Medulla oblongata (tissue), 1 donor: ENCODE results near the gene FAM149A.

ENCODE experiments used
- DNase-seq: peaks from one replicate; pipeline ENCODE4 v3.0.0-alpha.2; 2015; ENCODE audit errors: extremely low spot score

Gene FAM149A

DNA sequence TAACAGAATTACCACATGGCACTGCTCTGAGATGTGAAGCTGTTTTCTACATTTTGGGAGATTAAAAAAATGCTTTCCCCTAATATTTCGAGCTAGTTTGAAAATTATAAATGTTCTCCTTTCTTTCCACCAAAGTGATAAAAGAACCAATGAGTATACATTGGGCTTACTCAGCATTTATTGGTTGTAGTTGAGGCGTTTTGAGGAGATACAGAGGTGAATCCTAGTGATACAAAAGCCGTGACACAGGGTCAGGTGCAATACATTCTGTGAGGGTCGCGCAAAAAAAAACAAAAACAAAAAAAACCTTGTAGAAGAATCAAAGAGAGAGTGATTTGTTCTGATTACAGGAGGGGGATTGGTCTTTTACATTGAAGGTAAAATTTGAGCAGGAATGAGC, 54.5 kb downstream of the FAM149A start:
- no peak for DNase-seq

DNA sequence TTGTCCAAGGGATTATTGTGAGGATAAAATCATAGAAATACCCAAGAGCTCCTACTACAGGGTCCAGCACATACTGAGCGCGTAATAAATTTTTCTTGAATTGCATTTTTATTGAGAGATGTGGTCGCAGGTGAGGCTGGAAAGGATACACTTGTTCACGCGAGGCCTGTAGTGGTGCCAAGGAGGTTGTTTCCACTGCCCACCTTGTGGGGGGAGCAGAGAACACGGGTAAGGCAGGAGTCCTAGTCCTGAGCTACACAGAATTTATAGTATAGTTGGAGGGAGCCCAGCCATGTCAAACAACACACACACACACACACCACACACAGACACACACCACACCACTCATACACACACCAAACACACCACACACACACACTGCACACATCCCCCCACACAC, 55.1 kb downstream of the FAM149A start:
- no peak for DNase-seq

DNA sequence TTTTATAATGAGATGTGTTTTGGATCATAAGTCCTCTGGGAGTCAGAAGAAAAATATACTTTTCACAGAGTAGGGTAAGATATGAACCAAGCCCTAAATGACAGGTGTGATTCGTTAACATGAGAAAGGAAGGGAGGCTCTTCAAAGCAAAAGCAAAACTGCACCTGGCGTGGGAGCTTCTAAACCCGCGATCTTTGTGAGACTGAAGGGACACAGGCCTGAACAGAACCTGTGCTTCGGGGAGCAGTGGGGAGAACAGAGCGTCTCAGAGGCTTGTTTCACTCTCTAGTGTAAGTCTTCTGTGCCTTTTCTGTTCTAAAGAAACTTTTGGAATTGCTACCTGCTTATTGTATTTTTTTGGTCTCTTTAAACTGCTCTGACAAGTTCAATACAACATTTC, 56.6 kb downstream of the FAM149A start:
- DNase-seq: no peak

DNA sequence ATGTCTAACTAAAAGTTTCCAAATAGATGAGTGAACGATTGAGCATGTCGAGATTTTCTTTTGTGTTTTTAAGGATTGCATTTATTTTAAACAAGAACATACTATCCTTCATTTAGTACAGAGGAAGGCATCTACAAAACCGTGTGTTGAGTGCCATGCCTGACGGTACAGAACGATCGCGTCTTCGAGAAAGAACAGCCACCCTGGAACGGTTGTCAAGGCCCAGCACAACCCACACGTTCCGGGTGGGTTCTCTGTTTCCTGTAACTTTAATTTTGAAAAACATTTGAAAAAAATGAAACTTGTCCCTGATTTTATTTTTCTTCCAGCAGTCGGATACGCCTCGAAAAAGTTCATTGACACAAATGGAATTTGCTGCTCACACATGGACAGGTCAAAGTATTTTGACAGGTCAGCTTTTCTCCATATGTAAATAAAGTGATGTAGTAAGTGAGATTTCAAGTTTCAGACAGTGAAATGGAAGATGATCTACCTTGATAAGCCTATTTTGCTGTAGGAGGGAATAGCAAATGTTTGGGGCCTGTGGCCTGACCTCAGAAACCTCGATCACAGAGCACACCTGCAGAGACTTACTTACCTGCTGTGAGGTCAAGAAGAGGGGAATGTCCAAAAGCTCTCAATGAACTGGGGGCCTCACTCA, 62.5 kb downstream of the FAM149A start:
- no peak for DNase-seq

DNA sequence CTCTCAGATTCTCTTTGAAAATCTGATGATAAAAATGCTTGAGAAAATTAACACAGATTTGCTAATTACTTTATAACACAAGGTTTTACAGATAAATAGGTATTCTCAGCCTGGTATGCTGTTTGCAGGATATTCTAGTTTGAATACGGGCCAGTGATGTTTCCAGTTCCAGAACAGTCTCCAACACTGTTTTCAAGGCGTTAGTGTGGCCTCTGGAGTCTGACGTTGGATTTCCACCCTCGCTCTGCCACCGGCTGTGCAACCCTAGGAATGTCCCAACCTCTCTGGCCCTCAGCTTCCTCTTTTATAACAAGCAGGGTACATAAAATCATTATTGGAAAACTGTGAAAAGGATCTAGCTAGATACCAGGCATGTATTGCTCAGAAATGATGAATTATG, 63.1 kb downstream of the FAM149A start:
- DNase-seq: no peak

DNA sequence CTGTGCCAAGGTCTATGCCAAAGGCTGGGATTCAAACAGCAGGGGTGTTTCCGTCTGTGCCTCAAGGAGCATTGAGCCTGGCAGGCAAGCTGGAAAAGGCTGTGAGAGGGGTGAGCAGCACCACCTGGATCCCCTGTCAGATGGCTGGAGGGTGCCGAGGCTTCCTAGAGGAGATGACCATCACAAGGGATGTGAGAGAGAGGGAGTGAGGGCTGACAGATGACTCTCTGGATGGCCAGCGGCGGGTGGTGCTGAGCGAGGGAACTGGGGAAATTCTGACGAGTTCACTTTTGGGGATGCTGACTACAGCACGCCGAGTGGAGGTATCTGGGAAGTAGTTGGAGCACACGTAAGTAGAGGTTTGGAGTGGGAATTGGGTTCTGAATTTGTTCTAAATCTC, 64.2 kb downstream of the FAM149A start:
- DNase-seq: no peak

DNA sequence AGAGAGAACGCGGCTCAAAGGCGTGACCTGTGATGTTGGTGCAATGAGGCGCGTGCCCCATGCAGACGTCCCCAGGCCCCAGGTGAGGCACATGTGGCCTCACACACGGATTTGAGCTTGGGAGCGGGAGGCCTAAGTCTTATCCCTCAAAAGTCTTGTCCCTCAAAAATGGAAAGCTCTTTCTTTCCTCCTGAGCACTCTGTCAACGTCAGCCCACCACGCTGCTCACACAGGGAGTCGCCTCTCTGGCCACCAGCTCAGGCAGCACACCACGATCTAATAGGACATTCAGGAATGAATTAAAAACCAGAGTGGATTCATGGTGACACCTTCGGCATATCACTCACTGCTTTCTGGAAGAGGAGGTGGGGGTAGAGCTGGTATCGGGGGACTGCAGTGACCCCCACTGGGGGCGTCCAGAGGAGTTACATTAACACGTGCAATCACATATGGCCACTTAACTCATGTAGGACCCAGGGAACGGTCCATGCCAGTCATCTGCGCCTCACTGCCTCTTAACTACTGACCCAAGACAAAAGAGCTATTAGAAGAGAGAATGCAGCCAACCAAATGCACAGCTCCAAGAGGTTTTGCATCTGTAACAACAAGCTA, 64.9 kb downstream of the FAM149A start:
- no peak for DNase-seq

DNA sequence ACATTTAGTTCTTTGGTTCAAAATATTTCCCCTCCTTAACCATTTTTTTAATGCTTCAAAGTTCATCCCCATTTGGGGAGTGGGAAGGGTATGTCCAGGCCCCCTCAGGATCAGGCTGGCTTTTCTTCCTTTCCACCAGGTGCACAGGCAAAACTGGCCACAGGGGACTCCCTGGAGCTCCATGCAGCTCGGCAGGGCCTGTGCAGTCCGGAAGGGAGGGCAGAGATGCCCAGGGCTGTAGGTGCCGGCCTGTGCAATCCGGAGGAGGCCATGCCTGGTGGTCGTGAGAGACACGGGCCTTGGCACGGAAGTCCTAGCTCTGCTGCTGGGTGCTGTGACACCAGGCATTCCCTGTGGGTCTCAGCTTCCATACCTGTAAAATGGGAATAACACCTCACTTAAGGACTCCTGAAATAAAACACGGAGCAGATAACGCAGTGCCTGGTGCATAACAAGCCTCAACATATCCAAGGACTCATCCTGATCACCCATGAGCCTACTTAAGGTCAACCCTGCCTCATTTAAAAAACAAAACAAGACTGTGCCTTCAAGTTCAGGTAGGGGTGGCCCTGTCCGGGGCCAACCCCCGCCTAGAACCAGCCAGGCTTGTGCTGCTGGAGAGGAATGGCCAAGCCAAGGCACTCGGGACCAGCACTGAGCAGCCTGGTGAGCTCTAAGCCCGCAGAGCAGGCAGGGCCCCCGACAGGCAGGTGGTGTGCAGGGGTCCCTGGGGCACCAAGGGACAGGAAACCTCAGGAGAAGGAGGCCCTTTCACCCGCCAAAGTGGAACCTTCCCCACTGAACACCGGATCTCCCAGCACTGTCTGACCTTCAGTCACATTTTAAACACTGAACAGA, 65.7 kb downstream of the FAM149A start:
- no peak for DNase-seq

DNA sequence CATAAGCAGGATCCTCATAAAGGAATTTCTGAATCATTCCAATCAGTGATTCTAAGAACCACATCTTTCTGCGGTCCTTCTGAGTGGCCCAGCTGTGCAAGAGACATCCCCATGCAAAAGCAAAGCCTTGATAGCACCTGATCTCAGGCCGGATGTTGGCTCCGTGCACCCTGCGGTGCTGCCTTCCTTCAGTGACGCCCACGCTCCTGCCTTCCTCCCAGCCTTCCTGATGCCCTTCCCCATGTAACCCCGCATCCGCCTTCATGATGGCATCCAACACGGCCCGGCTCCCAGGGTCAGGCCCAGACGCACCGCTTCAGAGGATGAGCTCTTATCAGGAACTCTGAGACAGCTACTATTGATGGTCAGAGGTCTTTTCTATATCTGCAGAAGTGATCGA, 66.5 kb downstream of the FAM149A start:
- DNase-seq: no peak

DNA sequence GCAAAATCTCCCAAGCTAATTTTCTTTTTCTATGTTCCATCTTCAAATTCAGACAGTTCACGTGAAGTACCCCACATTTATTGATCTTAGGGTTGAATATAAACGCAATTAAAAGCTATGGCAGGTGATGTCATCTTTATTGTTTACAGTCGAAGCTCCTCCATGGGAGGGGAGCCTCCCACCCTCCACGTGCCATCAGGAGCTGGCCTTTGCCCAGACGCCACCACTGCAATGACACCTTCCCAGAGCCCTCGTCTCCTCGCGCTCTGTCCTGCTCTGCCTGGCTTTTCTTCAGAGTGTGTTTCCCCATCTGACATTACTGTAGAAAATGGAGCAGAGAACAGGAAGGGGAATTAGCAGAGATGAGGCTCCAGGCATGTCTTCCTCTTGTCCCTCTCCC, 68.0 kb downstream of the FAM149A start:
- no peak for DNase-seq

DNA sequence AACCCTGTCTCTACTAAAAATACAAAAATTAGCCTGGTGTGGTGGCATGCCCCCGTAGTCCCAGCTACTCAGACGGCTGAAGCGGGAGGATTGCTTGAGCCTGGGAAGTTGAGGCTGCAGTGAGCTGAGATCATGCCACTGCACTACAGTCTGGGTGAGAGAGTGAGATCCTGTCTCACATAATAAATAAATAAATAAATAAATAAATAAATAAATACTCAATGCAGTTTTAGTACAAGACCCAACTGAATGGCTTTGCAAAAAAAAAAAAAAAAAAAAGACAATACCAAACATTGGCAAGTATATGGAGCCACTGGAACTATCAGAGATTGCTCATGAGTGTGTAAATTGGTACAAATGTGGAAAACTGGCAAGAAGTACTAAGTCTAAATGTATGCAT, 83.6 kb downstream of the FAM149A start:
- DNase-seq: no peak

DNA sequence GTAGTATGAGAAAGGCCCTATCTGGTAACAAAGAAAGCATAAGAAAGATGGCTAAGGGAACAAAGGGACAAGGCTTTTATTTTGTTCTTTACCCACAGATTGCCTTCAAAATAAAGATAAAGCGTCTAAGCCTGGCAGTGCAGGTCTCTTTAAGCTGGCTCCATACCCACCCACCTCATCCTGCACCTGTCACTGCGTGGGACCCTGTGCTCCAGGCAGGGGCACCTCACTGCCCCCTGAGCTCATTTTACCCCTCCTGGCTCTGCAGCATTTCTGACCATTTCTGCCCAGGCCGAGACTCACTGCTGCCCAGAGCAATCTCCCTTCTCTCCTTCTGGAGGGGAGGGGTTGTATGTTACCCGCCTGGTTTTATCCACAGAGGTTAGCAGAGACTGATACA, 85.2 kb downstream of the FAM149A start:
- no peak for DNase-seq

DNA sequence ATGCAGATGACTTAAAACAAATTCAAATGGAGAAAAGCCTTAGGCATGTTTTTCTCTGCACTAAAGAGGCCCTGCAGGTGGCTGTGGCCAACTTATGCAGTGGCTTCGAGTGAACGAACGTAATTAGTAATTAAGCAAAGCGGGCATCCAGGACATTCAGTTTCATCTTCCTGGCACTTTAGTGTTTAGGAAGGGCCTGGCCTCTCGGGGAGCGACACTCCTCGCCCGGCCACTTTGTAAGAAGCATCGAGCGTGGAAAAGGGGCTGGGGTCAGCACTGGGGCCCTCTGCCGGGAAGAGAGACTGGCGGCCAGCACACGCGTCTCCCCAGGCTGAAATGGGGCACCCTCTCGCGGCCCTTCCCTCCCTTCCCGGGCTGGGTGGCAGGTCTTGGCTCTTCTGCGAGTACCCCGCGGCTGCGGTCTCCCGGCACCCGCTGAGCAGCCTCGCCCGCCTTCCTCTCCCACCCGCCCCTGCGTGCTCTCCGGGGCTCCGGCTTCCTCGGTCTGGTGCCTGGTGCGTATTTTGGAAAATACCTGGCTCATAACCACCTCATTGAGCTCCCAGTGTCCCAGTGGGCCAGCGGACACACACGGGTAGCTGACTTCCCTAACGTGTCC, 86.2 kb downstream of the FAM149A start:
- peak; percentile 47 for DNase-seq

DNA sequence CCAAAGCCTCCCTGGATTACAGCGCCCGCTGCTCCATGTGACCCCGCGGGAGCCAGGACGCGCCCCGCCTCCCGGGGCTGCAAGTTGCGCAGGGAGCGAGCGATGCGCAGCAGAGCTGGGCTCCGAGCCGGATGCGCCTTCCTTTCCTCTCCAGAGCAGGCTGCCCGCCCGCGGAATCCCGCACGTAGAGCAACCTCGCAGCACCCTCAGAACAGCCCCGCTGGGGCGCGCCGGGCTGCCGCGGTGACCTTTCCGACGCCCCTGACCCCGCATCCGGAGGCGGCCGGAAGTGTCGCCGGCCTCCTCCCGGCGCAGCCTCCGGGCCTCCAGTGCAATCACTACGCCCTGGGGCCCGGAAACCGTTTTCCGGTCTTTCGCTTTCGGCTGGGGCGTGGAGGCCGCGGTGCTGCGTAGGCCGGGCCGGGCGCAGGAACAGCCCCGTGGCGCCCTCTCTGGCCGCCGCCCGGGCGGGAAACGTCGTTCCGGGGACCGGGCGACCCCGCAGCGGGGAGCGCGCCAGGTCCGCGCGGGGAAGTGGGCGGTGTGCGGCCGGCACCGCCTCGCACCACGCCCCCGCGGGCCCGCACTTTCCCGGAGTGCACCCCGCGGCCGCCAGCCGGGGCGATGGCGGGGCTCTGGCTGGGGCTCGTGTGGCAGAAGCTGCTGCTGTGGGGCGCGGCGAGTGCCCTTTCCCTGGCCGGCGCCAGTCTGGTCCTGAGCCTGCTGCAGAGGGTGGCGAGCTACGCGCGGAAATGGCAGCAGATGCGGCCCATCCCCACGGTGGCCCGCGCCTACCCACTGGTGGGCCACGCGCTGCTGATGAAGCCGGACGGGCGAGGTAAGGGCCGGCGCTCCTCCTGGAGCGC, 86.9 kb downstream of the FAM149A start, which contains the start of gene CYP4V2:
CYP4V2 (plus strand) TSS at position 368 of the 866 bp plus-strand sequence; CDS start at position 625, 257 bp downstream.
- peak; percentile 83 for DNase-seq

DNA sequence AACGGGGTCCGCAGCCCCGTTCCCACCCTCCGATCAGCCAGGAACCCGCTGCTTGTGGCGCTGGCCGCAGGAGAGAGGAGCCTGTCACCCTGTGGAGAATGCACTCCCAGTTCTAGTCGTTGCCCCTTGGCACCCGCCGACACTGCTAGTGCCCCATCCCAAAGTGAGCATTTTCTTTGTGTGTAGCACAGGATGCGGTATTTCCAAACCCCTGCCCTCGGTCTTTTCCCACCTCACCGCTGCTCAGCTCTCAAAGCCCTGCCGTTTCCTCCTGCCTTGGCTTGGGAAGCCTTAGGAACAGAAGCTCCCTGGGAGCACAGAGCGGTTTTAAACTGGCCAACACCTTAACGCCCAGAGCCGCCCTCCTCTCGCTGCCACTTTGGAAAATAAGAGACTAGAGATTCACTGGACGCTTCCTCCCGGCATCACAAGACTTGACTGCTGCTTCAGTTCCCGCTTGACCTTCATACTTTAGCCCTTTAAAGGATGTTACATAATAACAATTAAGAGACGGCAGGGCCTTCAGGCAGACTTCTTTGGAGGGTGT, 87.6 kb downstream of the FAM149A start:
- peak; percentile 80 for DNase-seq

DNA sequence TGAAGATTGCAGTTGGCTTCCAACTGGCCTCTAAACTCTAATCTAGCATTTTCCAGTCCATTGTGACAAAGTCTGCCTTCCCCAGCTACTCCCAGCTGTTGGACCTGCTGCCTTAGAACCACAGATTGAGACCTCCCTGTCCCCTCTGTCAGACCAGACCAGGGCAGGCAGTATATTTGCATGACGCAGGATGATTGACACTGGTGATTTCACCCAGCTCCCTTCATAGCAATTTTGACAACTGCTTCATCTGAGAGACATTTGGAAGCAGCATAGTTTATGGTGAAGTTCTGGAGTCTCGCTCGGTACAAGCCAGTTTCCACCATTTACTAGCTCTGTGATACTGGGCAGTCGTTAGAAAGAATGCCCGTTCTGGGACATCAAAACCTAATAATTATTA, 89.3 kb downstream of the FAM149A start:
- no peak for DNase-seq

DNA sequence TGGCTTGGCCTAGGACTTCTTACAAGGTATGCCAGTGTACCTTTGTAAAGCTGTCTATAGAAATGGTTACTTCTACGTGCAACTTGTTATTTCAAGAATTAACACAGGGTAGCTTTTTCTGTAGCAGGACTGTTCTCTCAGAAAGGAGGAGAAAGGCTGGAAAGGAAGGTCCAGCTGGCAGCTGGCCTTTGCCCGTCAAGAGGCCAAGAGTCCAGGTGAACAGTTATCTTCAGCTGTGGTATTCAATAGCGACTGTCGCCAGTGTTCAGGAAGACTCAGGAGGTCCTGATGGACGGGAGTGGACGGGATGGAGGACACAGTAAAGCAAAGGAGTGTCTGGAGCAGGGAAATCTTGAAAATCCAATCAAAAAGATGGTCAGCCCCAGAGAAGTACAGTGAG, 91.6 kb downstream of the FAM149A start:
- DNase-seq: no peak

DNA sequence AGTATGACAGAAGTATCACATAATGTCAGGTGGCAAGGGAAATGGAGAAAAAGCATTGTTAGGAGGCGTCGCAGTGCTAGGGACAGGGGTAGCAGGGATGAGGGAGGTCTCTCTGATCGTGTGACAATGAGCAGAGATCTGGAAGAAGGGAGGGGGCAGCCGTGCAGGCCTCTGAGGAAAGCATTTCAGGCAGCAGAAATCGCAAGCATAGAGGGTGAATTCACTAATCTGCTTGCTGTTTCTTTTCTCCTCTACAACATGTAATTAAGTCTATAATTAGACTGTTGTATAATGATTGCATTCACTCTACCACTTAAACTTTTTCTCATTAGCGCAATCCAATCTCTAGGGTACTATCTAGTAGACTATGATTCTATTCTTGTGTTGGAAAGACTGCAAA, 96.0 kb downstream of the FAM149A start:
- DNase-seq: no peak

DNA sequence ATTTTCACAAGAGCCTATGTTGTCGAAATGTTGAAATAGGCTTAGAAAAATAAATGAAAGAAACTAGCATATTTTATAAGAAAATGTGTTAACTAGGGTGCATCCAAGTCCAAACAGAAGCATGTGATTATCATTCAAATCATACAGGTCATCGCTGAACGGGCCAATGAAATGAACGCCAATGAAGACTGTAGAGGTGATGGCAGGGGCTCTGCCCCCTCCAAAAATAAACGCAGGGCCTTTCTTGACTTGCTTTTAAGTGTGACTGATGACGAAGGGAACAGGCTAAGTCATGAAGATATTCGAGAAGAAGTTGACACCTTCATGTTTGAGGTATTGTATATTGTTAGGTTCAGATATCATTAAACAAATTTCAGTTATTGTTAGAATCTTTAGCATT, 96.5 kb downstream of the FAM149A start:
- DNase-seq: no peak

DNA sequence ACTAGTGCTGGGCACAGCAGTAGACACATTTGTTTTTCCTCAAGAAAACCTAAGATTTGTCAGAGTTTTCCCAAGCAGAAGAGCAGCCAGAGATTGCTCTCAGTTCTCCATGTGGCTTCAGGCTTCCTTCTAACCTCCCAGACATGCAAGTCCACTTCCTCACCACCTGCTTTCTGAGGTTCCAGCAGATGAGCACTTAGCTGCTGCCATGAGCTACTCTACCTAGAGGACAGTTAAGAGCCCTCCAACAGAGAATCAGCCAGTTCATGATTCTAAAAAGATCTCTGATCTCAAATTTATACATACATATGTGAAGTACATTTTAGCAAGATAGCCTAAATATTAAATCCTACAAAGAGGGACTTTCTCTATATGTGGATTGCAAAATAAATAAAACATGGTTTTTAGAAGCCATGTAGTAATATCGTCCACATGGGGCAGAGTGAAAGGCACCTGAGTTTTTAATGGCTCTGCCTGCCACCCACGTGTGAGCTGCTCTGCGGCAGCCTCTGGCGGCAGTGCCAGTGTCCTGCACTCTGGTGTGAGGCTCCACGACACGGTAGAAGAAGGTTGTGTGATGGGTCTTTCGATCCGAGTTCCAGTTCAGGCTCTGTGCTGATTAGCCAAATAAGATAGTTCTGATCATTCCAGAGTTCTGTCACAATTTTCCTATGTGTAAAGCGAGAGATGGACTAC, 97.2 kb downstream of the FAM149A start:
- no peak for DNase-seq
